ENCODE results near the gene BANK1.

GRCh38 chr4:101756181-101756580 is 34.3 kb upstream of the BANK1 start:
- TF ChIP-seq, protein P1, sequence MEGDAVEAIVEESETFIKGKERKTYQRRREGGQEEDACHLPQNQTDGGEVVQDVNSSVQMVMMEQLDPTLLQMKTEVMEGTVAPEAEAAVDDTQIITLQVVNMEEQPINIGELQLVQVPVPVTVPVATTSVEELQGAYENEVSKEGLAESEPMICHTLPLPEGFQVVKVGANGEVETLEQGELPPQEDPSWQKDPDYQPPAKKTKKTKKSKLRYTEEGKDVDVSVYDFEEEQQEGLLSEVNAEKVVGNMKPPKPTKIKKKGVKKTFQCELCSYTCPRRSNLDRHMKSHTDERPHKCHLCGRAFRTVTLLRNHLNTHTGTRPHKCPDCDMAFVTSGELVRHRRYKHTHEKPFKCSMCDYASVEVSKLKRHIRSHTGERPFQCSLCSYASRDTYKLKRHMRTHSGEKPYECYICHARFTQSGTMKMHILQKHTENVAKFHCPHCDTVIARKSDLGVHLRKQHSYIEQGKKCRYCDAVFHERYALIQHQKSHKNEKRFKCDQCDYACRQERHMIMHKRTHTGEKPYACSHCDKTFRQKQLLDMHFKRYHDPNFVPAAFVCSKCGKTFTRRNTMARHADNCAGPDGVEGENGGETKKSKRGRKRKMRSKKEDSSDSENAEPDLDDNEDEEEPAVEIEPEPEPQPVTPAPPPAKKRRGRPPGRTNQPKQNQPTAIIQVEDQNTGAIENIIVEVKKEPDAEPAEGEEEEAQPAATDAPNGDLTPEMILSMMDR (IDR thresholded peaks at IDR 0.05), result no peak
- TF ChIP-seq POLR2A (IDR thresholded peaks at IDR 0.05), result no peak
